GM18511 (cell line): ENCODE data around the gene GNAZ.

Experiments used
- ATAC-seq: cut with Tn5 transposase; IDR thresholded peaks from one replicate; pipeline ENCODE4 v1.9.1; 2021; ENCODE audit warnings: mild to moderate bottlenecking, moderate library complexity; ENCODE audit not compliant: unreplicated experiment

Gene GNAZ

GRCh38 chr22:23150762-23151161 is 80.4 kb downstream of the GNAZ start:
- no peak for ATAC-seq

GRCh38 chr22:23151827-23152226 is 81.5 kb downstream of the GNAZ start:
- no peak for ATAC-seq

- ATAC-seq, result no peak
Measured at GRCh38 chr22:23152238-23153114, 82.2 kb downstream of the GNAZ start.

- ATAC-seq, result no peak
Measured at GRCh38 chr22:23153994-23154393, 83.7 kb downstream of the GNAZ start.

GRCh38 chr22:23154461-23154860 is 84.1 kb downstream of the GNAZ start:
- ATAC-seq, result no peak

GRCh38 chr22:23155143-23155542 is 84.8 kb downstream of the GNAZ start:
- no peak for ATAC-seq

GRCh38 chr22:23155831-23156230 is 85.5 kb downstream of the GNAZ start:
- no peak for ATAC-seq

GRCh38 chr22:23156286-23156685 is 86.0 kb downstream of the GNAZ start:
- ATAC-seq, result no peak

GRCh38 chr22:23157560-23158515 is 87.5 kb downstream of the GNAZ start:
- no peak for ATAC-seq

GRCh38 chr22:23158516-23159290 is 88.4 kb downstream of the GNAZ start:
- ATAC-seq, result no peak

- no peak for ATAC-seq
Measured at GRCh38 chr22:23159291-23159630, 88.9 kb downstream of the GNAZ start.

- no peak for ATAC-seq
Measured at GRCh38 chr22:23161029-23161428, 90.7 kb downstream of the GNAZ start.

- ATAC-seq, result no peak
Measured at GRCh38 chr22:23161574-23161973, 91.3 kb downstream of the GNAZ start.

GRCh38 chr22:23163665-23164064 is 93.3 kb downstream of the GNAZ start:
- no peak for ATAC-seq

- ATAC-seq, result no peak
Measured at GRCh38 chr22:23164091-23164490, 93.8 kb downstream of the GNAZ start.

- ATAC-seq, result no peak
Measured at GRCh38 chr22:23166042-23166831, 95.9 kb downstream of the GNAZ start.

GRCh38 chr22:23166841-23167616 is 96.7 kb downstream of the GNAZ start:
- no peak for ATAC-seq

- ATAC-seq, result no peak
Measured at GRCh38 chr22:23168391-23169042, 98.2 kb downstream of the GNAZ start.

GRCh38 chr22:23169043-23169406 is 98.7 kb downstream of the GNAZ start:
- no peak for ATAC-seq
